ENCODE data around the gene RELN.

The RELN gene

GRCh38 chr7:103695521-103695920 lies 293.9 kb downstream of the RELN start:
- POLR2A ChIA-PET: no interaction called here
- CTCF ChIA-PET: no interaction called here

GRCh38 chr7:103694304-103694703 lies 295.2 kb downstream of the RELN start:
- no peak for DNase-seq (ENCODE audit: extremely low spot score)
- no peak for TF ChIP-seq NFRKB (IDR thresholded peaks at IDR 0.05)
- POLR2A ChIA-PET: no interaction called here
- CTCF ChIA-PET: no interaction called here

More at GRCh38 chr7:103695521-103695920, 293.9 kb downstream of the RELN start:
- no peak for TF ChIP-seq PKNOX1 (IDR thresholded peaks at IDR 0.05)
- TF ChIP-seq LEF1 (IDR thresholded peaks at IDR 0.05; ENCODE audit: borderline replicate concordance): no peak
- no peak for TF ChIP-seq TARDBP (IDR thresholded peaks at IDR 0.05)
- no peak for TF ChIP-seq HDGF (IDR thresholded peaks at IDR 0.05; ENCODE audit: borderline replicate concordance)
- TF ChIP-seq ELF4 (IDR thresholded peaks at IDR 0.05): no peak
- TF ChIP-seq FOXK2 (IDR thresholded peaks at IDR 0.05): no peak
- TF ChIP-seq CTBP1 (IDR thresholded peaks at IDR 0.05; ENCODE audit: borderline replicate concordance): no peak
- DNase-seq (ENCODE audit: extremely low spot score): no peak

GRCh38 chr7:103691291-103691690 lies 298.2 kb downstream of the RELN start:
- ChIA-PET POLR2A (no interaction called here), CTCF (no interaction called here)
- DNase-seq (ENCODE audit: extremely low spot score): no peak
- TF ChIP-seq SP1 (IDR thresholded peaks at IDR 0.05) (no peak), LEF1 (IDR thresholded peaks at IDR 0.05; ENCODE audit: borderline replicate concordance) (no peak), TARDBP (IDR thresholded peaks at IDR 0.05) (no peak), CTBP1 (IDR thresholded peaks at IDR 0.05; ENCODE audit: borderline replicate concordance) (no peak), FOXK2 (IDR thresholded peaks at IDR 0.05) (no peak), ZNF384 (IDR thresholded peaks at IDR 0.05) (no peak), FOXA1 (IDR thresholded peaks at IDR 0.05) (no peak), SUZ12 (IDR thresholded peaks at IDR 0.05) (no peak), NFRKB (IDR thresholded peaks at IDR 0.05) (no peak), L3MBTL2 (conservative IDR thresholded peaks at IDR 0.05) (no peak), ELF4 (IDR thresholded peaks at IDR 0.05) (no peak), ARNT (IDR thresholded peaks at IDR 0.05) (no peak), HDGF (IDR thresholded peaks at IDR 0.05; ENCODE audit: borderline replicate concordance) (no peak), BHLHE40 (IDR thresholded peaks at IDR 0.05; ENCODE audit: borderline replicate concordance) (no peak)

GRCh38 chr7:103690242-103690974 lies 299.1 kb downstream of the RELN start:
- CTCF ChIA-PET: no interaction called here
- DNase-seq (ENCODE audit: extremely low spot score): no peak
- POLR2A ChIA-PET: no interaction called here
- TF ChIP-seq FOXK2 (IDR thresholded peaks at IDR 0.05): no peak
- TF ChIP-seq LEF1 (IDR thresholded peaks at IDR 0.05; ENCODE audit: borderline replicate concordance): no peak
- no peak for TF ChIP-seq SUZ12 (IDR thresholded peaks at IDR 0.05)
- no peak for TF ChIP-seq ZNF384 (IDR thresholded peaks at IDR 0.05)
- no peak for TF ChIP-seq BHLHE40 (IDR thresholded peaks at IDR 0.05; ENCODE audit: borderline replicate concordance)
- TF ChIP-seq TARDBP (IDR thresholded peaks at IDR 0.05): no peak
- TF ChIP-seq CTBP1 (IDR thresholded peaks at IDR 0.05; ENCODE audit: borderline replicate concordance): no peak
- TF ChIP-seq L3MBTL2 (conservative IDR thresholded peaks at IDR 0.05): no peak
- TF ChIP-seq HDGF (IDR thresholded peaks at IDR 0.05; ENCODE audit: borderline replicate concordance): no peak
- TF ChIP-seq FOXM1 (IDR thresholded peaks at IDR 0.05; ENCODE audit: borderline replicate concordance): no peak
- TF ChIP-seq FOXA1 (IDR thresholded peaks at IDR 0.05): no peak
- no peak for TF ChIP-seq ELF4 (IDR thresholded peaks at IDR 0.05)
- TF ChIP-seq ARNT (IDR thresholded peaks at IDR 0.05): no peak
- no peak for TF ChIP-seq NFRKB (IDR thresholded peaks at IDR 0.05)
- no peak for TF ChIP-seq SP1 (IDR thresholded peaks at IDR 0.05)

GRCh38 chr7:103689255-103689654 lies 300.2 kb downstream of the RELN start:
- TF ChIP-seq FOXK2 (IDR thresholded peaks at IDR 0.05): no peak
- TF ChIP-seq FOXA1 (IDR thresholded peaks at IDR 0.05): no peak
- TF ChIP-seq HDGF (IDR thresholded peaks at IDR 0.05; ENCODE audit: borderline replicate concordance): no peak
- TF ChIP-seq SUZ12 (IDR thresholded peaks at IDR 0.05): no peak
- no peak for TF ChIP-seq NFRKB (IDR thresholded peaks at IDR 0.05)
- TF ChIP-seq TARDBP (IDR thresholded peaks at IDR 0.05): no peak
- no peak for TF ChIP-seq ARNT (IDR thresholded peaks at IDR 0.05)
- no peak for TF ChIP-seq PKNOX1 (IDR thresholded peaks at IDR 0.05)
- TF ChIP-seq LEF1 (IDR thresholded peaks at IDR 0.05; ENCODE audit: borderline replicate concordance): no peak
- no peak for TF ChIP-seq CTBP1 (IDR thresholded peaks at IDR 0.05; ENCODE audit: borderline replicate concordance)
- TF ChIP-seq FOXM1 (IDR thresholded peaks at IDR 0.05; ENCODE audit: borderline replicate concordance): no peak
- no peak for TF ChIP-seq L3MBTL2 (conservative IDR thresholded peaks at IDR 0.05)
- TF ChIP-seq ZNF384 (IDR thresholded peaks at IDR 0.05): no peak
- no peak for TF ChIP-seq SP1 (IDR thresholded peaks at IDR 0.05)
- TF ChIP-seq BHLHE40 (IDR thresholded peaks at IDR 0.05; ENCODE audit: borderline replicate concordance): no peak
- no peak for TF ChIP-seq ELF4 (IDR thresholded peaks at IDR 0.05)
- ChIA-PET POLR2A (no interaction called here), CTCF (no interaction called here)
- DNase-seq (ENCODE audit: extremely low spot score): no peak

GRCh38 chr7:103687951-103688350 lies 301.5 kb downstream of the RELN start:
- TF ChIP-seq ELF4 (IDR thresholded peaks at IDR 0.05) (no peak), FOXM1 (IDR thresholded peaks at IDR 0.05; ENCODE audit: borderline replicate concordance) (no peak), TARDBP (IDR thresholded peaks at IDR 0.05) (no peak), LEF1 (IDR thresholded peaks at IDR 0.05; ENCODE audit: borderline replicate concordance) (no peak), SP1 (IDR thresholded peaks at IDR 0.05) (no peak), NFRKB (IDR thresholded peaks at IDR 0.05) (no peak), FOXK2 (IDR thresholded peaks at IDR 0.05) (no peak), ARNT (IDR thresholded peaks at IDR 0.05) (no peak), FOXA1 (IDR thresholded peaks at IDR 0.05) (no peak), ZNF384 (IDR thresholded peaks at IDR 0.05) (no peak), BHLHE40 (IDR thresholded peaks at IDR 0.05; ENCODE audit: borderline replicate concordance) (no peak), L3MBTL2 (conservative IDR thresholded peaks at IDR 0.05) (no peak), HDGF (IDR thresholded peaks at IDR 0.05; ENCODE audit: borderline replicate concordance) (no peak), CTBP1 (IDR thresholded peaks at IDR 0.05; ENCODE audit: borderline replicate concordance) (no peak)
- no peak for DNase-seq (ENCODE audit: extremely low spot score)
- CTCF ChIA-PET: no interaction called here
- POLR2A ChIA-PET: no interaction called here

Data from HEK293T (cell line).